Stimulated activated CD4-positive, alpha-beta T cell treated with anti-CD3 and anti-CD28 coated beads, TNF-alpha, amount 100 ng/mL, for 1 hour (primary cell): Measurements from ENCODE around the gene SULT4A1.

Experiments
- DNase-seq, 3 donors: peaks; one replicate each; pipeline ENCODE4 v3.0.0-alpha.2; 2020; ENCODE audit warnings: low read depth in 3 of 3, low spot score in 1 of 3

Gene SULT4A1

GRCh38 chr22:43845981-43846380 lies 16.3 kb downstream of the SULT4A1 start:
- no peak for DNase-seq

GRCh38 chr22:43844560-43845545 lies 17.5 kb downstream of the SULT4A1 start:
- no peak for DNase-seq

GRCh38 chr22:43843783-43844530 lies 18.4 kb downstream of the SULT4A1 start:
- no peak for DNase-seq

GRCh38 chr22:43841742-43842141 lies 20.6 kb downstream of the SULT4A1 start:
- DNase-seq, result no peak

- no peak for DNase-seq
Observed at GRCh38 chr22:43840851-43841250, 21.5 kb downstream of the SULT4A1 start.

- DNase-seq, result no peak
Observed at GRCh38 chr22:43840431-43840830, 21.9 kb downstream of the SULT4A1 start.

GRCh38 chr22:43839781-43840180 lies 22.5 kb downstream of the SULT4A1 start:
- DNase-seq, result no peak

GRCh38 chr22:43838571-43839307 lies 23.6 kb downstream of the SULT4A1 start:
- DNase-seq, result no peak

GRCh38 chr22:43838161-43838560 lies 24.2 kb downstream of the SULT4A1 start:
- DNase-seq, result no peak

- DNase-seq, result no peak
Observed at GRCh38 chr22:43837666-43838065, 24.6 kb downstream of the SULT4A1 start.

- no peak for DNase-seq
Observed at GRCh38 chr22:43835736-43836135, 26.6 kb downstream of the SULT4A1 start.

GRCh38 chr22:43835166-43835565 lies 27.1 kb downstream of the SULT4A1 start:
- DNase-seq, result no peak

- DNase-seq, result no peak
Observed at GRCh38 chr22:43833286-43834240, 28.8 kb downstream of the SULT4A1 start.

GRCh38 chr22:43832393-43833265 lies 29.7 kb downstream of the SULT4A1 start:
- DNase-seq, result no peak

GRCh38 chr22:43831561-43832392 lies 30.5 kb downstream of the SULT4A1 start:
- no peak for DNase-seq

GRCh38 chr22:43830931-43831560 lies 31.3 kb downstream of the SULT4A1 start:
- no peak for DNase-seq

GRCh38 chr22:43829904-43830851 lies 32.1 kb downstream of the SULT4A1 start:
- no peak for DNase-seq
